ENCODE measurements around the gene NFYC.

GRCh38 chr1:40717955-40718354 is 26.5 kb downstream of the NFYC start:
- no peak for TF ChIP-seq CTCF (IDR thresholded peaks at IDR 0.05)
- no peak for TF ChIP-seq POLR2AphosphoS5 (IDR thresholded peaks at IDR 0.05)

Measured in stomach (tissue), 4 donors.